Stimulated activated CD8-positive, alpha-beta memory T cell treated with anti-CD3 and anti-CD28 coated beads, Interleukin-2, amount 100 ng/mL, for 1 hour (primary cell): ENCODE data around the gene CEP112.

Source experiments
- DNase-seq, 2 donors: peaks; one replicate each; pipeline ENCODE4 v3.0.0-alpha.2; 2020; ENCODE audit warnings: low read depth in 2 of 2

The CEP112 gene

DNA sequence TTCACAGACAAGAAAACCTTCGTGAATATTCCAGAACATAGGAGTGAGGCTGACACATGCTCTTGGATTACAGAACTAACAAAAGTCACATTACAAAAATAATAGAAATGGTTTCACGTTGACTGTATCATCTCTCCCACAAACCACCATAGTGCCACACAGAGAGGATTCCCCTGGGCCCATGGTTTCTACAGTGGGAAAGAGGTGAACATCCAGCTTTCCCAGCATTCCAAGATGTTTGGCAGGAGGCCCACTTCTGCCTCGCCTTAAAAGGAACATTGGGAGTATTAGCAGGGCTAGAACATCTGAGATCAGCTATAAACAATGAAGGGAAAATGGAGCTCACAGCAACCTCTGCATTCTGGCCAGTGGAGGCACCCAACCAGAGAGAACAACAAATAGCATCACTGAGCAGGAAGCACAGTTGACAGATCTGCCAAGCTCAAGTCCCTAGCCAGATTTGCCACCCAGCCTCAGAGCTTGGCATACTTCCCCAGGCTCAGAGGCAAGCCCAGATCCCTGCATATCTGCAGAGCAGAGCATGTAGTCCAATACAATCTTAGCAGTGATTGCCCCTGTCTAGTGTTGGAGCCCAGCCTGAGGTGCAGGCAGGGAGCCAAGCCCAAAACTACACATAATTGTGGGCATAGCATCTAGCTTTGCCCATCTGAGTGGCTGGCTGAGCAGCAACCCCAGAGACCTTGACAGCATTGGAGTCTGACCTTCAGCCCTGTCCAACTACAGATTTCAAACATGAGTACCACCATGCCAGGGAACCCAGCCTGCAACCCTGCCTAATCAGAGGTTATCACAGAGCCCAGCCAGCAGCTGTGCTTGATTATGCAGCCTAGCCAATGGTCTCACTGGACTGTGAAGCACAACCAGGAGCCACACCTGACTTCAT, 260.4 kb downstream of the CEP112 start:
- no peak for DNase-seq

DNA sequence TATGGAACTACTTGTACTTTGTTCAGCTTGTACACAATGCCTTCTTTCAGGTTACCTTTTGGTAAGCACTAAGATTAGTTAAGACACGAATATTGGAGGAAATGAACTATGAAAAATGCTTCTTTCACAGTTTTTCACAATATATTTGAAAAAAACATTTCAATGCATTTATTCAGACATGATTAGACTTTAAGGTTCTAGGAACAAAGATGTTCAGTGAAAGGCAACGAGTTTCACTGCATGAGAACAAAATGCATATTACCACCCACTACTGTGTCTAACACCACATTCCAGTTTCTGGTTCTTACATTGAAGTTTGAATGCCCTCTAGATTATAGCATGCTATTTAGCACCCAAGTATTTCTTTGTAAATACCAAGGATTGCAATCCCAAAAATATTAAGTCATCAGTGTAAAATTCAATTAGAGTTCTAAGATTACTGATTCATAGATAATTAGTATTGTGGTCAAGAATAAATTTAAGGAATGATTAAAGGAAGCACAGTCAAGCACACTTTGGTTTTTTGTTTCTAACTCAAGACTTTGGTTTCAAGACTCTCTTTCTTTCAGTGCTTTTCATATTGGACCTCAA, 261.7 kb downstream of the CEP112 start:
- no peak for DNase-seq

DNA sequence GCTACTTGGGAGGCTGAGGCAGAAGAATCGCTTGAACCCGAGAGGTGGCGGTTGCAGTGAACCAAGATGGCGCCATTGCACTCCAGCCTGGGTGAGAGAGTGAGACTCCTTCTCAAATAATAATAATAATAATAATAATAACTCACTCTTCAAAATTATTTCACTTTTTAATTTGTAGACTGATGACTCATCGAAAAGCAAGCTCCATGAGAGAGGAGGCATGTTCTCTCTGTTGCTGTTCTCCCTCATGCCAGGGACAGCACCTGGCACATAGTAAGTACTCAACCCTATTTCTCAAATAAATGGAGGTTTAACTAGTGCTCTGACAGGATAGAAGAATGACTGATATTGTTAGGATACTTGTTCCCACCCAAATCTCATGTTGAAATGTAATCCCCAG, 265.3 kb downstream of the CEP112 start:
- no peak for DNase-seq

DNA sequence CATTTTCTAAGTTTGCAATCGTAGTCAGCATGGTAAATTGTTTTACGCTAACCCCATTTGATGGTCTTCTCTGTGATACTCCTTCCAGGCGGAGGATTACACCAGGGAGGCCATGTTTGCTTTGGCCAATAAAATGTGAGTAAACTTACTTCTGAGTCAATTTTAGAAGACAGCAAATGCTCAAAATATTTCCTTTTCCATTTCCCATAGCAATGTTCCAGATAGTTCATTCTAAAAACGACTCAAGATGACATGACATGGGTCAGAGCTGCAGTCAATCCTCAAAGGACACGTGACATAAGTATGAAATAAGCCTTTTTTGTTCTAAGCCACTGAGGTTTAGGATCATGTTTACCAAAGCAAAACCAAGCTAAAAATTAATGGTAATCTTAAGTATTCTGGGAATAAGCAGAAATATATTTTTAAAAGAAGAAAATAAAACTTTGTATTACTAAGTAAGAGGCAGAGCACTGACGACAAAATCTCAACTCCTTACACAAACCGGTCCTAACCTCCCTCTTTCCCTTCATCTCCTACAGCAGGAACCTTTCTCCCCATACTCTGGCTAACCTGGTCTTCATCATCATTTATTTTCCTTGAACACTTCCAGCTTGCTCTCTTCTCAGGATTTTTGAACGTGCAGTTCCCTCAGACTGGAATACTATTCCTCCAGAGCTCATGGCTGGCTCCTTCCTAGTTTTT, 266.2 kb downstream of the CEP112 start:
- DNase-seq: no peak

DNA sequence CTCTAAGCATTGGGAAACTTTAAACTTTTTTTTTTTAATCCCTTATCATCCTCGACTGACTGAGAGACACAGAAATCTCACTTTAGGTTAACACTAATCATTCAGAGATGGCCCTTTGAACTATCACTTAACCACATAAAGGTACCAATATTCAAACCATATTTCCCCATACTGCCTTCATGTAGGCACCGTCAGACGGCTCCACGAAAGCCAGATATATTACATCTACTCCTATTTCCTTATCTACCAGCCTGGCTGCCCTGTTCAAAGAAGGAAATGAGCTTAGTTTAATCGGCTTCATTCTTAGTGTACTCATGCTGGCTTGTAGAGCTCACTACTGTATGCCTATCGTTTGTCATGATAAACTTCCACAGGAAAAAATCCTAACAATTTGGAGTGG, 270.9 kb downstream of the CEP112 start:
- no peak for DNase-seq

DNA sequence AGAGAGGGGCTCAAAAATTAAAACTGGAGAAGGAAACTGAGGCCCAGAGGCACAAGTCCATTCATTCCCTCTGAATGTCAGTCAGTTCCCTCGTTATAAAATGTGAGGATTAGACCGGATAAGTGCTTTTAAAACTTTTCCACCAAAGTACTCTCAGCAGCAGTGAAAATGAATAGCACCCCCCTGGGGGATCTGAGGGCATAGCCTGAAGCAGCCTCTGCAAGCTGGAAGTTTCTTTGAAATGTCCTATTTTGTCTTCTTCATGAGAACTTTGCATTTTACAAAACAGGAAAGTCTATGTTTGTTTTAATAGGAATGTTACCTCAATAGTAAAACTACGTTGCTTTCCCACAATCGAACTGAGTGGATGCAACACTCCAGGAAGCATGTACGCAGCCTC, 273.0 kb downstream of the CEP112 start:
- DNase-seq: no peak

DNA sequence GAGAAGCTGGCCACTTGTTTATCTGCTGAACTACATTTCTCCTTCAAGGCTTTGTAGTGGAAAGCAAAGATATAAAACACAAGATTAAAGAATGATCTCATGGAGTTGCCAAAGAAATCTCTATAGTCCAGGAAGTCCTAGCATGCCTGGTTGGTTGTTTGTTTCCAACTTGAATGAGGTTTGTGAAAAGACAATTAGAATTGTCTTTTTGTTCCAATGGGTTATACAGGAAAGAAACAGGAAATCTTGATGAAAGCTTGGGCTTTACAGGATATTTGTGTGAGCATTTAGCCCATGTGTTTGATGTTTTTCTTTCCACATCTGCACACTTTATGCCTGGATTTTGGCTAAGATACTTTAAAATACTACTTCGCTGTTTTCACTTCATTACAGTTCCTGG, 273.4 kb downstream of the CEP112 start:
- DNase-seq: no peak

DNA sequence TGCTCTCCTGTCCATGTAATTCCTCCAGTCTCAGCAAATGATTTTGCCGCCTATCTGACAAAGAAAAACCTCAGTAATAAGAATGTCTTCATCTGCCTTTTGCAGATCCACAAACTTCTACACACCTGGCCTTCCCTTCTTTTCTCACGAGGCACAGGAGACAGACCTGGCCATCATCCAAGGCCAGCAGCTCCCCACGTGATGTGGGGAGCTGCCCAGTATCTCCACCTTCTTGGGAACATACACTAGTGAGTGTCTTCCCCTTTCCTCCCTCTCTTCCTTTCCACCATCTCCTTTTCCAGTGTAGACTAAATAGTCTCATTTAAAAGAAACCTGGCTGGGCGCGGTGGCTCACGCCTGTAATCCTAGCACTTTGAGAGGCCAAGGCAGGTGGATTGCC, 274.4 kb downstream of the CEP112 start:
- no peak for DNase-seq

DNA sequence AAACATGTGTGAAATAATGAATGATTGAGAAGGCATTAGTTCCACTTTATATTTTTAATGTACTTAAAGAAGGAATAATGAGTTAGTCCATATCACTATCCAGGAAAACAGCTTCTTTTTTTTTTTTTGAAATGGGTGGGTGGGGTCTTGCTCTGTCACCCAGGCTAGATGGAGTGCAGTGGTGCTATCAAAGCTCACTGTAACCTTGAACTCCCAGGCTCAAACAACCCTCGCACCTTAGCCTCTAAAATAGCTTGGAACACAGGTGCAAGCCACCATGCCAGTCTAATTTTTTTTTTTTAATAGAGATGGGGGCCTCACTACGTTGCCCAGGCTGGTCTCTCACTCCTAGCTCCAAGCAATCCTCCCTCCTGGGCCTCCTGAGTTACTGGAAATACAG, 275.5 kb downstream of the CEP112 start:
- DNase-seq: no peak

DNA sequence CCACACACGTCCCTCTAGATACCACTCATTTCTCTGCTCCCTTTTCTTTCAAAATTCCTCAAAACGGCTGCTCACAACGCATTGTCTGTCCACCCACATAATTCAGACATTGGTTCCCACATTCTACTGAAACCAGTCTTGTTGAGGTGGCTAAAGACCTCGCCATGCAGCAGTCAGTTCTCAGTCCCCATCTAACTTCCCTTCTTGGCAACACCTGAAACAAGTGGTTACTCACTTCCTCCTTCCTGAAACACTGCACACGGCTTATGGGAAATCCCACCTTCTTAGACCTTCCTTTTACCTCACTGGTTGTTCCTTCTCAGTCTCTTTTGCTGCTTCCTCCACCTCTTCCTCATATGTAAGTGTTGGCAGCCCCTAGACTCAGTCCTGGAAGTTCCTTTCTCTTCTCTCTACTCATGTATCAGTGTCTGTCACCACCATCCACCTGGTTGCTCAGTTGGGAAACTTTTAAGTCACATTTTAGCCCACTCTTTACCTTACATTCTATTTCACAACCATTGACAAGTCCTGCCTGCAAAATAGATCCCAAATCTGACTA, 277.1 kb downstream of the CEP112 start:
- no peak for DNase-seq

DNA sequence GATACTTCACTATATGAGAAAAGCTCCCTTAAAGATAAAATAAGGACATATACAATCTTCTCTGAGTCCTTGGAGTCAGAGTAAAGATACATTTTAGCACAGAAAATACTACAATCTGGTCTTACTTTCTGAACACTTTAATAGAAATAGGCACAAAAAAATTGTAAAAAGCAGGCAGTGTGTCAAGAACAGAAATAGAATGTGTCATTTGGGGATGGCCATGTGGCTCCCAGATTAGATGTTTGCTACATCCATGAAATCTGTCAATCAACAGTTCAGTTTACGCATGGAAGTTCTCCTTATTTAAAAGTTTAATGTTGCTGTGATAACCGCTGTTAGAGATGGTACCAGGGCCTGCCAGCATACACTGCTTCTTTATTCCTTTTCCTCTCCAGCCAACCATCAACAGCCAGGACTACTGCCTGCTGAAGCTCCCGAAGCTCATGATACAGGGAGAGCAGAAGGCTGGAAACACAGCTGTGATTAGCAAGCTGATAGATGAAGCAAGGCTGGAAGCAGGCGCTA, 278.5 kb downstream of the CEP112 start:
- no peak for DNase-seq

DNA sequence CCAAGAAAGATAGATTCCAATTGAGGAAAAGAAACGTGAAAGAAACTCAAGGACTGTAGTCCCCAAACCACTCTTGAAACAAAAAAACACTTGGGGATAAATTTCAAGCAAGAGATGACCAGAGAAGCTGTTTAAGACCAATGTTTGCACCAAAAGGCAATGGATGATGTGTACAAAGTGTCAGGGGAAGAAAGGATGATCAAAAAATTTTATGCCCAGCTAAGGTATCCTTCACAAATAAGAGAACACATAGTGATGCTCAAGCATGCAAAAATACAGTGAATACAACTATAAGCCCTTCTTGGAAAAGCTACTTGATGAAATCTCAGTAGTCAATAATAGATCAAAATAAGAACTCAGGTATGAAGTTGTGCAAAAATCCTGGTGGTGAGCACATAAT, 281.1 kb downstream of the CEP112 start:
- no peak for DNase-seq

DNA sequence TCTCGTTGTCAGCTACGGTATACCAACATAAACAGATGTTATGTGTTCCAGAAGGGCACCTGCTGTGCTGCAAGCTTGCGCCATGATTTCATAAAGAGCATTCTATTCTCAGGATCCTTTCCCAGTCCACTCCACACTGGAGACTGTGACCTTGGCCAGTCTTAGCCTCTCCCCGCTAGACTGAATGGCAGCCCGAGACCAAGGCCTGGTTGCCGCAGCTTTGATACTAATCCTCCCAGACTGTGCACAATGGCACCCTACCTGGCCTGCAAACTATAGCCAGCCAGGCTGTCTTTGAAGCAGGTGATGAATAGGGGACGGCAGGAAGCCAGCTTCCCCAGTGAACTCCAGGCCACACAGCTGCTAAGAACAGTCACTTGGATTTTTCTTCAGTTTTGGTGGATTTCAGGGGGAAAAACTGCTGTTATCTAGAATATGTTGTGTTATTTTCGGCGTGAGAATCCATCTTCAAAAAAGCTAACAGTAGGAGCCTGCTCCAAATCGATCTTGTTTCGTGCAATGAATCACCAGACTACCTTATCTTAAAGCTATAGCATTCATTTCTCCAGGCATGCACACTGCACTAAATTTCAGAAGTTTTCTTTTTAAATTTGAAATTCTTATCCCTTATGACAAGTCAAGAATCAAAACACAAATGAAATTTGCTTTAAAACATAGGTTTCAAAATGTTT, 289.0 kb downstream of the CEP112 start:
- DNase-seq: no peak

DNA sequence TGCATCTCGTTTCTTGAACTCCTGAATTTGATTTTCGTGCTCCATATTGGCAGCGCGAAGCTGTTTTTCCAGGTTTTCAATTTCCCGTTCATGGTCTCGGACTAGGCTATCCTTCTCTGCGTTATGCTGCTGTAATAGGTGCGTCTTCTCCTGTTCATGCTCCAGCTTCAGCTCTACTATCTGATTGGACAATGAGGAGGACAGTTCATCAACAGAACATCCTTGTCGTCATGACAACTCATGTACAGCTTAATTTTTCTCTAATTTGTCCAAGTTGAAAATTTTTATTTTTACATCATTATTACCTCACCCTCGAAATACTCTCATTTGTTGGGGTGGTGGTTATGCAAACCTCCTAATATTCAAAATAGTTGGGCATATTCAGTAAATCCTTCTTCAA, 289.8 kb downstream of the CEP112 start:
- no peak for DNase-seq

DNA sequence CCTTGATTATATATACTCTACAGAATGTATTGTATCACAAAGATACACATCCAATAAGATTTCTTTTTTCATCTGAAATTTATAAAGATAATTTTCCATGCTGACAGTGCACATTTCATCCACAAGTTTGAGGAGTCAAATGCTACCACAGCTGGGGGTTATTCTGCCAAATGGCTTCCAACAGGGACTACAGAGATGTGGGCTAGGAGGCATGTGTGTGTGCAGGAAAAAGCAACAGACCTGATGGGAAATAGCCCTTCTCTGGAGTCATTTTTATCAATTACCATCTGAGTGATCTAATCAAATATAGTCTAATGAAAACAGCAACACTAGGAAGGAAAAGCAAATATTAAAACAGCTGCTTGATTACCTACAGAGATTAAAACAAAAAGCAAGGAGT, 290.5 kb downstream of the CEP112 start:
- DNase-seq: no peak

DNA sequence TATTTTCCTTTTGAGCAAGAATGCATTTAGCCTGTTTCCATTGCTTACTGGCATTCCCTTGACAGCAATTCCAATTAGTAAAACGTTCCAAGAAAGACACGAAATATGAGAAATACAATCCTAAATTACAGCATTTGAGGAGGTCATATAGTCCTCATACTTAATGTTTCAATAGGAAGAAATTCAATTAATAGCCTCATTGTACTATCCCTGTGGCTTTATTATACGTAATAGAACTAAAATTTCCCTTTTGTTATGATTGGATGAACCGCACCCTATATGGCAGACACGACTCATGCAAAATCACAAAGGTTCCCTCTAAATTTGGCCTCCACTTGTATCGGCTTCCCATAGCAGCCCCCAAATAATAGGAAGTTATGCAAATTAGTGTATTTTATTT, 291.7 kb downstream of the CEP112 start:
- DNase-seq: no peak

DNA sequence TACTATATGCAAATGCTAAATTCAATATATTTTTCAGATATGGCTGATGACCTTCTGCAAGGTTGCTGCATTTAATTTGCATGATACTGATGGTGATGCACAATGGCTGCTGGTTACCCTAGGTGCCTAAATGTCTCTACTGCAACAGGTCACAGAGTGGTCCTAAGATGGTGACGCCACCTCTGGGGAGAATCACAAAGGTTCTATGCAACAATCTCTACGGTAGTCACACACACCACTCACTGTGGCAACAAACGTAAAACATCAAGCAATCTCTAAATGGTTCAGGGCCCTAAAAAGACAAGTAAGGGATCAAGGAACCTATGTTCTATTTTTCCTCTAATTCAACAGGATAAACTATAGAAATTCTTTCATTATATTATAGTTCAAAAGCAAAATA, 293.3 kb downstream of the CEP112 start:
- no peak for DNase-seq

DNA sequence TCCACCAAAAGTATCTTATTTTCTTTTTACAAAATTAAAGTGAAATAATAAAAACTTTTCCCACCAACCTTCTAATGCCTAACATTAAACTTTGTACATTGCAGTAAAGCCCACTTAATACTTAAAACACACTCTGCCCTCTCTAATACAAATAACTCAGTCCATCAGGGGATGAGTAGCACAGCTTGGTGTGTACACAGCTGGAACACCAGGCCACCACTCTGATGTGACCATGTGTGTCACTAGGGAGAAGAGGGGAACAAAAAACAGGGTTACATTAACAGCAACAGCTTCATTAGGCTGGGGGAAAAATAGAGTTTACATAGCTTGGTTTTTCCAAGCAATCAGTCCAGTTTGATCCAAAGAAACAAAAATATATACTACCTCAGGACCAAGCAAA, 295.0 kb downstream of the CEP112 start:
- DNase-seq: no peak

DNA sequence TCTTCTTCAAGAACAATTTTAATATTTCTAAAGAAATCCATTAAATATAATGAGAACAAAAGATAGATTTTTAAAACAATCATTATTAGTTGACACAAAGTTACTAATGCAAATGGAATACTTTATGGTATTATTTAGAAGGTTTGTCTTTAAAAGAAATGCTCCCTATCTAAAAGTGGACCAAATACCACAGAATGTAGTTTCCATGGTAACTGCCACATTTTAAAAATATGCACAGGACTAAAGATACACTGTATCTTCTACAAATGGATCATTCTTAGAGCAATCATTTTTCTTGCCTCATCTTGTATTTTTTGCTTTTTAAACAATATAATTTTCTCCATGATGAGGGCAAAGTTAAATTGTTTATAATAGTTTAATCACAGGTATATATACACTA, 296.0 kb downstream of the CEP112 start:
- no peak for DNase-seq

DNA sequence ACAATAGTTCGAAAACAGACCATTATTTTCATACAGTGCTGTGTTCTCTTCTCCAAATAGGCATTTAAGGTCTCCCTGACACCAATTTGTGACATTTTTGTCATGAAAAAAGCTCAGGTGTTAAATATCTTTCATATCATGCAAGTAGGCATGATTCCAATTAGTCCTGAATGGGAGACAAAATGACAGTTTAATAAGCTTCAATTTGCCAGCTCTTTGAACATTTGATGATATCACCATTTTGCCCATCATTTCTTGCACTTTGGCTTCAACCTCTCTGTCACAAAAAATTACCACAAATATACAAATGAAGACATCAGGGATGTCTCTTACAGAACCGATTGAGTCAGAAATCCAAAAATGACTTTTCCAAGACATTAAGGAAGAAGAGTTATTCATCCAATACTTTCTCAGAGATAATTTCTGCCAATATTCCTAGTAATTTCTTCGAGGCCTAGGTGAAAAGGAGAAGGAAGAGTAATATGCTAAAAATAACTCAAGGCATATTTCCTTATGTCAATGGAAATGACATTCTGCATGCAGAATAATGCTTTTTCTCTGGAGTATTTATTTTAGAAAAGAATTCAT, 298.1 kb downstream of the CEP112 start:
- no peak for DNase-seq

DNA sequence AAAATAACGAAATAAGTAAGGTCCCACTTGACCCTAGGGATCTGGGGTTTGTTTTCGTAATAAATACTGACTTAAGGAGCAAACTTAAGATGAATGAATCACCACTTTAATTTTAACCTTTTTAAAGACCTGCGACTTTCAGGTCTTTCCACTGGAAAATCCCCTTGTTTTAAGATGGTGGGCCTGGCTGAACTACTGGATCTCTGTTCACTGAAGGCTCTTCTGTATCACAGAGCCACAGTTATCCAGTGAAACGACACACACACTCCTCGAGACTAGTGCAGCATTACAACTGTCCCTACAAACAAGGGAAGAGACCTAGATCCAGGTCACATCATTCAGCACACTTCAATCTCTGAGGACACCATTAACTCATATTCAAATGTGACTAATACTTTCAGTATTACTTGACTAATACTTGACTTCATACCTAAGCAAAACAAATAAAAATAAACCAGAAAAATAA, 299.0 kb downstream of the CEP112 start:
- no peak for DNase-seq
